Activated CD4-positive, alpha-beta T cell treated with anti-CD3 and anti-CD28 coated beads, Interleukin-10, Interleukin-2, amounts not matched to agents 100 ng/mL and 50 ng/mL, durations not matched to agents 16 hours and 8 hours (primary cell): ENCODE results near the gene EGFR.
"Not testable (repeated sequence)": the region's sequence is repeated elsewhere in the genome, so short reads cannot be mapped to it uniquely, and the experiment has no call there.

Source experiments
- DNase-seq: peaks from one replicate; pipeline ENCODE4 v3.0.0-alpha.2; 2020

Gene EGFR

GRCh38 chr7:55152516-55152915, 133.7 kb downstream of the EGFR start:
- no peak for DNase-seq

- DNase-seq = no peak
Observed at GRCh38 chr7:55154096-55154495, 135.3 kb downstream of the EGFR start.

DNA sequence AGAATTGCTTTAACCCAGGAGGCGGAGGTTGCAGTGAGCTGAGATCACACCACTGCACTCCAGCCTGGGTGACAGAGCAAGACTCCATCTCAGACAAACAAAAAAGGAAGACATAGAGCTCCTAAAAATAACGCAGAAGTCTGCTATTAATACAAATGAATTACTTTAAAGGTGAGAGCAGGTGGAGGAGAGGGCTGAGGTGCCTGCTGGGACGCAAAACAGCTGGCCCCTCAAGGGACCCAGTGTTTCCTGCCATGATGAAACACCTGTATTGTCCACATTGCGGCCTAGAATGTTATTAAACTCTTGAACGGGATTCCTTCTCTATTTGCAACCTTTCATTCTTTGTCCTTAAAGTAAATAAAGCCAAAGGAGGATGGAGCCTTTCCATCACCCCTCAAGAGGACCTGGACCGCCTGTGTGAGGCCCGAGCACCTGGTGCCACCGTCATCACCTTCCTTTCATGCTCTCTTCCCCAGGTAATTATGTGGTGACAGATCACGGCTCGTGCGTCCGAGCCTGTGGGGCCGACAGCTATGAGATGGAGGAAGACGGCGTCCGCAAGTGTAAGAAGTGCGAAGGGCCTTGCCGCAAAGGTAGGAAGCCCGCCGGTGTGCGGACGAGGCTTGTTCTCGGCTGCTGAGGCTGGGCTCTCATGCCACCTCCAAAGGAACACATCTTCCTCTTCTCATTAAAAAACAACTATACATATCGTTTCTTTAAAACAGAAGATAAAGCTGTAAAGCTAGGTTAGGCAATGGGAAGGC, 136.7 kb downstream of the EGFR start:
- no peak for DNase-seq

DNA sequence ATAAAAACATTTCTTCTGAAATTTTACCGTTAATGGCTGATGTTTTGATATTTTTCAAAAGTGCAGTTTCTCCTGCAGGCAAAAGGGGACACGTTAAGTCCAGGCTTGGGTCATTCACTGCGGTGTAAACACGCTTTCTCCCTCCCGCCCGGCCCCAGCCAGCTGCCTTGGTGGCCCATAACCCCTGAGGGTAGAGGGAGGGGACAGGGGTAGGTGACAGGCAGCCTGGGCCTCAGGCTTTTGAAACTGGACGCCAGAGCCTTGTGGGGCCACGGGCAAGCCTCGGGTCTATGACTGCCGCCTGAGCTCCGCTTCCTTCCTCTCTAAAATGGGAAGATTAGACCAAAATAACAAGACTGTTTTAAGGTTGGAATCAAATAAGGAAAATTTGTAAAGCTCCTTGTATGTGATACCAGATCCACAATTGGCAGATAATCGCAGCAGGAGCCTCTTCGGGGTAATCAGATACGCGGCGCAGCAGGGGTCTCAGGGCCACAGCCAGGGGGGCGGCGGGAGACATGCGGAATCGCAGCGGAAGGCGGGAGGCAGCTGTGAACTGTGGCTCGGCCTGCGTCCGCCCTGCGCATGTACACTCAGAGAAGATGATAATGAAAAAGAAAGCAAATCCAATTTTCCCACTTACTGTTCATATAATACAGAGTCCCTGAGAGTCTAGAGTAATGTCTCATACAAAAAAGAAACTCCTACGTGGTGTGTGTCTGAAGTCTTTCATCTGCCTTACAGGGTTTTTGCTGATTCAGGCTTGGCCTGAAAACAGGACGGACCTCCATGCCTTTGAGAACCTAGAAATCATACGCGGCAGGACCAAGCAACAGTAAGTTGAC, 138.3 kb downstream of the EGFR start:
- DNase-seq = no peak

DNA sequence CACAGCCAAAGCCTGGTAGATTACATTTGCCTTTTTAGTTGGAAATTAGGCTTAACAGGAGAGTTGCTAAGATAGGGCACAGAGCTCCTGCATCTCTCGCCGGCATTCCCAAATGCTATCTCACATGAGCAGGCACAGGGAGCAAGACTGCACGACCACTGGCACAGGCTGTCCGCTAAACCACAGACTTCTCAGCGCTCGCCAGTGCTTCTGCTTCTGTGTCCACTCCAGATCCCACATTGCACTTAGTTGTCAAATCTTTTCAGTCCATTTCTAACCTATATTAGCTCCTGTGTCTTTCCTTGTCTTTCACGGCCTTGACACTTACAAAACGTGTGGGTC, 138.9 kb downstream of the EGFR start:
- no peak for DNase-seq

DNA sequence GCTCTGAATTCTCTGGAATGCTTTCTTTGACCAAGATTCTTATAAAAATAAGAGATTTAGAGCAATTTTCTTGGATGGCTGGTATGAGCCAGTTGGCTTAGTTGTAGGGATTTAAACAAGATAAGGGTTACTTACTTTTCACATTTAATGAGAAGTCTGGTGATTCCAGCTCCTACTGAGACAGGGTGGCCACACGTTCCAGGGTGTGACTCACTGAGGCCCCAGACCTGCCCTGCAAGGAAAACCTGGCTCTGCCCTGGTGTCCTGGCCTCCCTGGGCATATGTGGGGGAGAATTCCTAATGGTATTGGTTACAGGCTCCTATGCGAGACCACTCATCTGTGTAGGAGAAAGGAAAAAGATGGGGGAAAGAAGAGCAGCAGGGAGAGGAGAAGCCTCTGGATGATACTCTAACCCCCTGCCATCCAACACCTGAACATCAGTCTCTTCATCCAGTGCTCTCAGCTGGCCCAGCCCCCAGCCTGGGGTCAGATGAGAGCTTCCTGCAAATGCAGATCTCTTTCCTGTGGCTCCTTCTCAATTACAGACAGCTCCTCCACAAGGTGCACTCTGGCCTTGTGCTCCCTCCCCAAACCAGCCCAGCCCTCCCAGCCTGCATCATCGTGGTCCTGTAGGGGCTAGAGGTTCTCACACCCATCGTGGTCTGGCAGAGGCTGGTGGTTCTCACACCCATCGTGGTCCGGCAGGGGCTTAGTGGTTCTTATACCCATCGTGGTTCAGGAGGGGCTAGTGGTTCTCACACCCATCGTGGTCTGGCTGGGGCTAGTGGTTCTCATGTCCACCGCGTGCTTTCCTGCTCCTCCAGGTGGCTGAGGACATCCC, 139.9 kb downstream of the EGFR start:
- DNase-seq = no peak

- no peak for DNase-seq
Observed at GRCh38 chr7:55160539-55160938, 141.7 kb downstream of the EGFR start.

- no peak for DNase-seq
Observed at GRCh38 chr7:55161154-55161687, 142.4 kb downstream of the EGFR start.

DNA sequence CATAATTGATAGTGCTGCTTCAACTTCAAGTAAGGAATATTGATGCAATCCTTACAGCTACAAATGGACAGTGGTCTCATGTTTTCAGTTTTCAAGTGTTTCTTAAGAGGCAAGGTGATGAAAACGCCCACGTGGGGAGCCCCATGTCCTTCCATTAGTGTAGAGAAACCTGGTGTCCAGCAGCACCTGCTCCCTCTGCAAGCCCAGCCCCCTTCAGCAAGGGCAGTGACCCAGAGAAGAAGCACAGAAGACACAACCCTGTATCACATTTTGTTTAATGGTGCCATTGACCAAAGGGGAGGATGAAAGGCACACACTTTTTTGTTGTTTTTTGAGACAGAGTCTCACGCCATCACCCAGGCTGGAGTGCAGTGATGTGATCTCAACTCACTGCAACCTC, 143.7 kb downstream of the EGFR start:
- DNase-seq = no peak

- DNase-seq = no peak
Observed at GRCh38 chr7:55163733-55164132, 144.9 kb downstream of the EGFR start.

GRCh38 chr7:55164527-55164926, 145.7 kb downstream of the EGFR start:
- no peak for DNase-seq

DNA sequence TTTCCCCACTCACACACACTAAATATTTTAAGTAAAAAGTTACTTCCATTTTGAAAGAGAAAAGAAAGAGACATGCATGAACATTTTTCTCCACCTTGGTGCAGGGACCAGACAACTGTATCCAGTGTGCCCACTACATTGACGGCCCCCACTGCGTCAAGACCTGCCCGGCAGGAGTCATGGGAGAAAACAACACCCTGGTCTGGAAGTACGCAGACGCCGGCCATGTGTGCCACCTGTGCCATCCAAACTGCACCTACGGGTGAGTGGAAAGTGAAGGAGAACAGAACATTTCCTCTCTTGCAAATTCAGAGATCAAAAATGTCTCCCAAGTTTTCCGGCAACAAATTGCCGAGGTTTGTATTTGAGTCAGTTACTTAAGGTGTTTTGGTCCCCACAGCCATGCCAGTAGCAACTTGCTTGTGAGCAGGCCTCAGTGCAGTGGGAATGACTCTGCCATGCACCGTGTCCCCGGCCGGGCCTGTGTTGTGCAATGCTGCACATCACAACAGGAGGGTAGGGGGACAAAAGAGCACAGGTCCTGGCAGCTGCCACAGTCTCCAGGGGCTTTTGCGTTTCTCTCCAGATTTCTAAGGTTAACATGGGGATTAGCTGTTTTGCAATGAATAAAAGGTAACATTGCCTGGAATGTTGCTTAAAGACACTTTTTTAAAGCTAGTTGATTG, 146.5 kb downstream of the EGFR start:
- DNase-seq = no peak

GRCh38 chr7:55167296-55167695, 148.5 kb downstream of the EGFR start:
- DNase-seq = not testable (repeated sequence)

GRCh38 chr7:55170335-55171069, 151.7 kb downstream of the EGFR start:
- no peak for DNase-seq

GRCh38 chr7:55171157-55171556, 152.3 kb downstream of the EGFR start:
- no peak for DNase-seq

GRCh38 chr7:55172161-55172560, 153.3 kb downstream of the EGFR start:
- no peak for DNase-seq

GRCh38 chr7:55172881-55173609, 154.2 kb downstream of the EGFR start:
- DNase-seq = no peak

DNA sequence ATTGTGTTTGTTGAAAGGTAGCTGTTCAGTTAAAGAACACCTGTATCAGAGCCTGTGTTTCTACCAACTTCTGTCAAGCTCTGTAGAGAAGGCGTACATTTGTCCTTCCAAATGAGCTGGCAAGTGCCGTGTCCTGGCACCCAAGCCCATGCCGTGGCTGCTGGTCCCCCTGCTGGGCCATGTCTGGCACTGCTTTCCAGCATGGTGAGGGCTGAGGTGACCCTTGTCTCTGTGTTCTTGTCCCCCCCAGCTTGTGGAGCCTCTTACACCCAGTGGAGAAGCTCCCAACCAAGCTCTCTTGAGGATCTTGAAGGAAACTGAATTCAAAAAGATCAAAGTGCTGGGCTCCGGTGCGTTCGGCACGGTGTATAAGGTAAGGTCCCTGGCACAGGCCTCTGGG, 154.9 kb downstream of the EGFR start:
- no peak for DNase-seq

GRCh38 chr7:55174456-55174855, 155.6 kb downstream of the EGFR start:
- no peak for DNase-seq

- no peak for DNase-seq
Observed at GRCh38 chr7:55174856-55175255, 156.0 kb downstream of the EGFR start.

DNA sequence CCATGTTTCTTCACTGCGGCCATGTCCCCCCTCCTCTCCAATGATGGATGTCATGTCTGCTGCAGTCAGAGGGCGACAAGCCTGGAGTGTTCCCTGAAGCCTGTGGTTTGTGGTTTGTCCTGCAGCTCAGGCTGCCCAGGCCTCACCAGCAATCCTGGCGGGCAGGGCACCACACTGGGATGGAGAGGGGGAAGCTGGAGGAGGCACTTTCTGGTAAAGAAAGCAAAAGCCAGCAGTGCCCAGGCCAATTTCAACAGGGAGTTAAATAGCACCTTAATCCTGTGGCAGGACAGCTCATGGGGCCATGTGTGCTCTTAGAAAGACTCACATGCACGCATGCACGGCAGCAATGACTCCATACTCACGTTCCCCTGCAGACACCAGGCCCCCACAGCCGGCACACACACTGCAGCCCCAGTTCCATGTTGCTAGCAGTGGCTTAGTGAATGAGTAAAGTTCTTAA, 158.3 kb downstream of the EGFR start:
- no peak for DNase-seq
